CD4-positive, alpha-beta T cell treated with Interleukin-2 at 100 ng/mL for 4 hours (primary cell): Measurements from ENCODE around the gene STXBP3.
"Not testable (repeated sequence)": the region's sequence is repeated elsewhere in the genome, so short reads cannot be mapped to it uniquely, and the experiment has no call there.

ENCODE experiments used
- DNase-seq: peaks from one replicate; pipeline ENCODE4 v3.0.0-alpha.2; 2020; ENCODE audit warnings: low spot score

The STXBP3 gene

GRCh38 chr1:108732398-108732797 is 14.1 kb upstream of the STXBP3 start:
- DNase-seq, result no peak

- no peak for DNase-seq
These were observed 12.2 kb upstream of the STXBP3 start for GRCh38 chr1:108734171-108734865.

- DNase-seq, result no peak
These were observed 4.2 kb upstream of the STXBP3 start for GRCh38 chr1:108742253-108742652.

GRCh38 chr1:108745980-108746381 is 493 bp upstream of the STXBP3 start:
- no peak for DNase-seq

GRCh38 chr1:108747171-108747850 is 837 bp downstream of the STXBP3 start:
- DNase-seq, result peak; percentile 43

- no peak for DNase-seq
These were observed 1.4 kb downstream of the STXBP3 start for GRCh38 chr1:108747898-108748297.

GRCh38 chr1:108749081-108749480 is 2.6 kb downstream of the STXBP3 start:
- DNase-seq, result no peak

- no peak for DNase-seq
These were observed 4.2 kb downstream of the STXBP3 start for GRCh38 chr1:108750476-108751181.

GRCh38 chr1:108753363-108753762 is 6.9 kb downstream of the STXBP3 start:
- DNase-seq, result no peak

- no peak for DNase-seq
These were observed 12.3 kb downstream of the STXBP3 start for GRCh38 chr1:108758796-108759195.

GRCh38 chr1:108767115-108767514 is 20.6 kb downstream of the STXBP3 start:
- DNase-seq, result no peak

GRCh38 chr1:108767708-108768107 is 21.2 kb downstream of the STXBP3 start:
- DNase-seq, result no peak

- DNase-seq, result no peak
These were observed 31.4 kb downstream of the STXBP3 start for GRCh38 chr1:108777839-108778238.

- no peak for DNase-seq
These were observed 33.0 kb downstream of the STXBP3 start for GRCh38 chr1:108779455-108779854.

GRCh38 chr1:108780937-108781574 is 34.6 kb downstream of the STXBP3 start:
- no peak for DNase-seq

- DNase-seq, result not testable (repeated sequence)
These were observed 35.1 kb downstream of the STXBP3 start for GRCh38 chr1:108781575-108781944.

GRCh38 chr1:108785264-108785663 is 38.8 kb downstream of the STXBP3 start:
- no peak for DNase-seq

- DNase-seq, result no peak
These were observed 39.4 kb downstream of the STXBP3 start for GRCh38 chr1:108785880-108786279.

GRCh38 chr1:108791790-108792189 is 45.3 kb downstream of the STXBP3 start:
- no peak for DNase-seq

GRCh38 chr1:108792420-108792819 is 45.9 kb downstream of the STXBP3 start:
- no peak for DNase-seq

- DNase-seq, result no peak
These were observed 52.5 kb downstream of the STXBP3 start for GRCh38 chr1:108799001-108799400.

- DNase-seq, result no peak
These were observed 54.6 kb downstream of the STXBP3 start for GRCh38 chr1:108801101-108801500.

GRCh38 chr1:108803548-108803947 is 57.1 kb downstream of the STXBP3 start:
- no peak for DNase-seq
